HG03103 (cell line): Measurements from ENCODE around the gene C1RL.
A peak's percentile ranks its signal among the peaks of the same experiment; 100 is the strongest.
"Not testable (repeated sequence)": the region's sequence is repeated elsewhere in the genome, so short reads cannot be mapped to it uniquely, and the experiment has no call there.

Experiments
- ATAC-seq: cut with Tn5 transposase; IDR thresholded peaks from one replicate; pipeline ENCODE4 v1.9.1; 2021; ENCODE audit warnings: low read depth; ENCODE audit not compliant: unreplicated experiment

C1RL gene

GRCh38 chr12:7116916-7117315 is 7.9 kb upstream of the C1RL start:
- ATAC-seq, result no peak

- ATAC-seq, result no peak
These were observed 7.2 kb upstream of the C1RL start for GRCh38 chr12:7116196-7116595.

- no peak for ATAC-seq
These were observed 5.8 kb upstream of the C1RL start for GRCh38 chr12:7114851-7115250.

- ATAC-seq, result no peak
These were observed 5.0 kb upstream of the C1RL start for GRCh38 chr12:7114008-7114407.

- ATAC-seq, result no peak
These were observed 4.4 kb upstream of the C1RL start for GRCh38 chr12:7113389-7113871.

- no peak for ATAC-seq
These were observed 3.0 kb upstream of the C1RL start for GRCh38 chr12:7112041-7112440.

GRCh38 chr12:7110661-7111060 is 1.6 kb upstream of the C1RL start:
- no peak for ATAC-seq

GRCh38 chr12:7109572-7109920 is 532 bp upstream of the C1RL start:
- ATAC-seq, result no peak

GRCh38 chr12:7108003-7108795 is 815 bp downstream of the C1RL start:
- ATAC-seq, result peak; percentile 73

- no peak for ATAC-seq
These were observed 1.4 kb downstream of the C1RL start for GRCh38 chr12:7107636-7108002.

GRCh38 chr12:7107181-7107580 is 1.8 kb downstream of the C1RL start:
- not testable (repeated sequence) for ATAC-seq

- ATAC-seq, result no peak
These were observed 2.9 kb downstream of the C1RL start for GRCh38 chr12:7106082-7106481.

- no peak for ATAC-seq
These were observed 5.0 kb downstream of the C1RL start for GRCh38 chr12:7103837-7104584.

- ATAC-seq, result no peak
These were observed 6.4 kb downstream of the C1RL start for GRCh38 chr12:7102582-7102981.

- no peak for ATAC-seq
These were observed 7.3 kb downstream of the C1RL start for GRCh38 chr12:7101694-7102131.

- no peak for ATAC-seq
These were observed 7.8 kb downstream of the C1RL start for GRCh38 chr12:7101047-7101693.

- no peak for ATAC-seq
These were observed 8.8 kb downstream of the C1RL start for GRCh38 chr12:7100239-7100638.

GRCh38 chr12:7099290-7099996 is 9.6 kb downstream of the C1RL start:
- ATAC-seq, result no peak

- ATAC-seq, result no peak
These were observed 12.0 kb downstream of the C1RL start for GRCh38 chr12:7096979-7097378.

- no peak for ATAC-seq
These were observed 12.7 kb downstream of the C1RL start for GRCh38 chr12:7096006-7096932.
